BE2C (cell line): ENCODE measurements around the gene PTPRG.

Experiments
- DNase-seq: peaks from one replicate; pipeline ENCODE4 v3.0.0-alpha.2; 2020
- H3K27me3 ChIP-seq: fragments of 250-450 bp; sonication (Bioruptor Pico); 2 replicates; pipeline ENCODE4 v1.5.1; 2020; ENCODE audit warnings: mild to moderate bottlenecking
- H3K36me3 ChIP-seq: fragments of 250-450 bp; sonication (Bioruptor Pico); 2 replicates; pipeline ENCODE4 v1.5.1; 2020; ENCODE audit warnings: mild to moderate bottlenecking
- H3K4me1 ChIP-seq: fragments of 250-450 bp; sonication (Bioruptor Pico); 2 replicates; pipeline ENCODE4 v1.5.1; 2020
- H3K4me3 ChIP-seq: 2 replicates; pipeline ENCODE4 v1.5.1; 2011; ENCODE audit warnings: low read depth, low read length
- H3K9me3 ChIP-seq: fragments of 250-450 bp; sonication (Bioruptor Pico); 2 replicates; pipeline ENCODE4 v1.5.1; 2020
- TF ChIP-seq, protein P1 (sequence below): IDR thresholded peaks from 2 replicates; pipeline ENCODE4 v1.5.1; 2012; ENCODE audit warnings: mild to moderate bottlenecking, low read depth, low read length

The PTPRG gene

DNA sequence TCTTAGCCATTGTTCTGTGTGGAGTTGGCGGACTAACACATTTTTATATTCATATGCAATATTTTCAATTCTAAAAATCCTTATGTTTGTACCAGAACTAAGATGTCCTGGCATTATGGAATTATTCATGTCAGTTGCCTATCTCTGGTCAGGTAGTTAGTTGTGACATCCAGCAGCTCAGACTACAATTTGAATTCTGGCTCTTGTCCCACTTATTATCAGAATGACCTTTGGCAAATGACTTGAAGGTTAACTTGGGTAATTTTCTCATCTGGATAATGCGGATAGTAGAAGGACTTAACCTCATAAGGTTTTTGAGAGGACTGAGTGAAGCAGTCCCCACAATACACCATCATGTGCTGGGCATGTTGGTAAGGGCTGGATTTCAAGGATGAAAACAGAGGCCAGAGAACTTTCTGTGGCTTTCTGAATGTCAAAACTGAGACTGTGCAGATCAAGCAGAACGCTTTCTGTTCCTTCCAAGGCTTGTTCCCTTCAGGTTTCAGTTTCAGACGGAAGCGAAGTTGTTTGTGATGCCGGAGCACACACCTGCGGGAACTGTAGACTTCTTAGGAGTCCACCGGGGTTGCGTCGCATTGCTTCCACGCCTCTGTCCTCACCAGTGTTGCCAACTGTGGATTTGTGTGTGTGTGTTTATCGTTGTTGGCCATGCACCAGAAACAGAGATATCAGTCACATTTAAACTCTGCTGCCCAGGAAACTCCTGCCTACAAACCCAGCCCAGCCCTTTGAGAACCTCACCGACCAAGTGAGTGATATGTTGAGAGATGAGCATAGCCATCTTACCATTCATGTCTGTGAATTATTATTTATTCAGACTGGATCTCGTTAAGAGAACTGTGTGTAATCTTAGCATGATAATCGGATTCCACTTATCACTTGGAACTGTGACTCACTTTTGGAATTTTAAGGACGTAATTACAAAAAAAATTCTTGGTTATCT is 76.0 kb downstream of the PTPRG start:
- H3K4me3 ChIP-seq, result no peak overlapping the region

DNA sequence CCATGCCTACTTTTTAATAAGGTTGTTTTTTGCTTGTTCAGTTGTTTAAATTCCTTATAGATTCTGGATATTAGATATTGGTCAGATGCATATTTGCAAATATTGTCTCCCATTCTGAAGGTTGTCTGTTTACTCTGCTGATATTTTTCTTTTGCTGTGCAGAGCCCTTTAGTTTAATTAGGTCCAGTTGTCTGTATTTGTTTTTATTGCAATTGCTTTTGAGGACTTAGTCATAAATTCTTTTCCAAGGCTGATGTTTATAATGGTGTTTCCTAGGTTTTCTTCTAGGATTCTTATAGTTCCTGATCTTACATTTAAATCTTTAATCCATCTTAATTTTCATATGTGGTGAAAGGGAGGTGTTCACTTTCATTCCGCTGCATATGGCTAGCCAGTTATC is 77.4 kb downstream of the PTPRG start:
- TF ChIP-seq, protein P1, sequence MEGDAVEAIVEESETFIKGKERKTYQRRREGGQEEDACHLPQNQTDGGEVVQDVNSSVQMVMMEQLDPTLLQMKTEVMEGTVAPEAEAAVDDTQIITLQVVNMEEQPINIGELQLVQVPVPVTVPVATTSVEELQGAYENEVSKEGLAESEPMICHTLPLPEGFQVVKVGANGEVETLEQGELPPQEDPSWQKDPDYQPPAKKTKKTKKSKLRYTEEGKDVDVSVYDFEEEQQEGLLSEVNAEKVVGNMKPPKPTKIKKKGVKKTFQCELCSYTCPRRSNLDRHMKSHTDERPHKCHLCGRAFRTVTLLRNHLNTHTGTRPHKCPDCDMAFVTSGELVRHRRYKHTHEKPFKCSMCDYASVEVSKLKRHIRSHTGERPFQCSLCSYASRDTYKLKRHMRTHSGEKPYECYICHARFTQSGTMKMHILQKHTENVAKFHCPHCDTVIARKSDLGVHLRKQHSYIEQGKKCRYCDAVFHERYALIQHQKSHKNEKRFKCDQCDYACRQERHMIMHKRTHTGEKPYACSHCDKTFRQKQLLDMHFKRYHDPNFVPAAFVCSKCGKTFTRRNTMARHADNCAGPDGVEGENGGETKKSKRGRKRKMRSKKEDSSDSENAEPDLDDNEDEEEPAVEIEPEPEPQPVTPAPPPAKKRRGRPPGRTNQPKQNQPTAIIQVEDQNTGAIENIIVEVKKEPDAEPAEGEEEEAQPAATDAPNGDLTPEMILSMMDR, result no peak
- Histone ChIP-seq H3K4me1 (no peaks in the 10 kb centered on the region), H3K36me3 (no peaks in the 10 kb centered on the region), H3K4me3 (no peak overlapping the region), H3K27me3 (peaks cover 9% of the 10 kb centered on the region; the same call in 1 of the 2 replicates), H3K9me3 (no peaks in the 10 kb centered on the region)
- DNase-seq, result no peak

More for the DNA sequence above, 76.0 kb downstream of the PTPRG start:
- TF ChIP-seq, protein P1, result no peak
- no peaks in the 10 kb centered on the region for H3K36me3 ChIP-seq
- no peaks in the 10 kb centered on the region for H3K9me3 ChIP-seq
- no peaks in the 10 kb centered on the region for H3K4me1 ChIP-seq
- DNase-seq, result no peak
- H3K27me3 ChIP-seq, result peaks cover 8% of the 10 kb centered on the region; the same call in 1 of the 2 replicates

DNA sequence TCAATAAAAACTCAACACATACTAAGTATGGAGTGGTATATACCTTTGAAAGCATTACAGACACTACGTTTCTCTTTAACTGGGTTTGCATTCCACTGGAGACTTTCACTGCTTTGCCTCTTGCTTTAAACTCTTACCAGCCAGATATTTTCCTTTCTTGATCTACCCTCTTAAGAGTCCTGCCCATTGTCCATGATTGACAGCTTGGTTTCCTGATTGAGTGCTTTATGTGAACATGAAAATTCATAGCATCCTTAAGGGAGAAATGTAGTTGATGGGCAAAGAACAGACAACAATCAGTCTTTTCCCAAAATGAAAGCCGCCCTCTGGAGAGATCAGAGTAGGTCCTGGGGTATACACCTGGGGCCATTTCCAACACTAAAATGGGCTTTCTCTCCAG is 78.6 kb downstream of the PTPRG start:
- no peaks in the 10 kb centered on the region for H3K4me1 ChIP-seq
- no peak for DNase-seq
- no peaks in the 10 kb centered on the region for H3K36me3 ChIP-seq
- TF ChIP-seq, protein P1, result no peak
- H3K9me3 ChIP-seq, result no peaks in the 10 kb centered on the region
- H3K27me3 ChIP-seq, result peaks cover 9% of the 10 kb centered on the region; the same call in 1 of the 2 replicates
- H3K4me3 ChIP-seq, result no peak overlapping the region

DNA sequence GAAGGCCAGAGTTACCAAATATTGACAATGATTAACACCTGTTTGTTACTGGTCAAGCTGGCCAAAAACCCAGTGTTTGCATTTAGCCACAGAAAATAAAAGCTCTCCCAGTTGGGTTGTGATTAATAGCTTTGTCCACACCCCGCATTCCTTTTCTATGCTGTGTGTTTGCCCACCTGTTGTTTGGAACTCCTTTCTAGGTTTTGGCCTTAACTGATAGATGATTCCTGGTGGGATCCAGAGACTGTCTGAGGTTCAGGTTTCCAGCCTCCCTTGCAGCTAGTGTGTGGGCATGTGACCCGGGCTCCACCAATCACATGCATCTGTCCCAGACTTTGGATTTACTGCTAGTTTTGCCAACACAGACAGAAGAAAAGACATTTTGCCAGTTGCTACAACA is 83.8 kb downstream of the PTPRG start:
- no peak for DNase-seq
- TF ChIP-seq, protein P1, result no peak
- Histone ChIP-seq H3K36me3 (no peaks in the 10 kb centered on the region), H3K4me3 (no peak overlapping the region), H3K9me3 (no peaks in the 10 kb centered on the region), H3K4me1 (no peaks in the 10 kb centered on the region), H3K27me3 (peaks cover 6% of the 10 kb centered on the region; the same call in 1 of the 2 replicates)

DNA sequence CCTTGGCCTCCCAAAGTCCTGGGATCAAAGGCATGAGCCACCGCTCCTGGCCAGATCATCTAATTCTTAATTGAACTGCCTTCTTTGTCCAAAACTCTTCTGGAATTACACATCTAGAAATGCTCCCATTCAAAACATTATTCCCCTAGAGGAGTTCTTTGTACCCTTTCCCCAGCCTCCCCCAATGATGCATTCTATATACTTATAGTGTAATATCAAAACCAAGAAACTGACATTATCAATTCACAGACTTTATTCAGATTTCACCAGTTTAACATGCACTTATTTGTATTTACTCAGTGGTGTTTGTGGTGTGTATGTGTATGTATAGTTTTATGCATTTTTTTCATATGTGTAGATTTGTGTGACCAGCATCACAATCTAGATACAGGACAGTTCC is 85.0 kb downstream of the PTPRG start:
- Histone ChIP-seq H3K4me3 (no peak overlapping the region), H3K36me3 (no peaks in the 10 kb centered on the region), H3K9me3 (no peaks in the 10 kb centered on the region), H3K4me1 (no peaks in the 10 kb centered on the region), H3K27me3 (peaks cover 6% of the 10 kb centered on the region; the same call in 1 of the 2 replicates)
- no peak for DNase-seq
- TF ChIP-seq, protein P1, result no peak
